Suppressor macrophage treated with lipopolysaccharide for 4 hours (primary cell): Measurements from ENCODE around the gene PSMB8.

Experiments
- DNase-seq: peaks from one replicate; pipeline ENCODE4 v3.0.0-alpha.2; 2020

The PSMB8 gene

DNA sequence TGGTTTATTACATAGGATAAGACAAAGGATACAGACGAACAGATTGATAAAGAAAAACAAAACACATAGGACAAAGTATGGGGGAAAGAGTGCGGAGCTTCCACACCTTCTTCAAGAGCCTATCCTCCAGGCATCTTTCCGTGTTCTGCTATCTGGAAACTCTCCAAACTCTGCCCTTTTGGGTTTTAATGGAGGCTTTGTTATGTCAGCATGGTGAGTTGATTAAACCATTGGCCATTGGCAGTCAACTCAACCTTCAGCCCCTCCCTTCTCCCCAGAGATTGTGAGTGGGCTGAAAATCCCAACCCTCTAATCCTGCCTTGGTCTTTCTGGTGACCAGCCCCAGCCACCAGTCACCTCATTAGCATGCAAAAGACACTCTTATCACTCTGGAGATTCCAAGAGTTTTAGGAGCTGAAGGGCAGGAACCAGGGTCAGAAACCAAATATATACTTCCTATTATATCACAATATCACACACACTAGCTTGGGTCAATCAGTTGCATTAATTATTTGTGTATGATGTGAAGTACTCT, 50.9 kb downstream of the PSMB8 start:
- no peak for DNase-seq
